KBM-7 (cell line): Measurements from ENCODE around the gene ALG12.

Experiments
- DNase-seq: peaks from one replicate; pipeline ENCODE4 v3.0.0-alpha.2; 2015
- in situ Hi-C: fragments of 300-500 bp; cut with MboI; formaldehyde crosslinking; loops from 2 replicates; pipeline ENCODE4 v1.14.3; 2020; ENCODE audit warnings: low sequenced_read_pairs, low pct_unique_long_range_greater_than_20kb, mixed read lengths

The ALG12 gene

GRCh38 chr22:49883294-49883640 lies 35.0 kb downstream of the ALG12 start:
- no peak for DNase-seq
- in situ Hi-C loops: loop anchor here (25.0 kb wide), 1 partner anchor 96 kb away; no protein-coding TSS in a partner anchor

DNA sequence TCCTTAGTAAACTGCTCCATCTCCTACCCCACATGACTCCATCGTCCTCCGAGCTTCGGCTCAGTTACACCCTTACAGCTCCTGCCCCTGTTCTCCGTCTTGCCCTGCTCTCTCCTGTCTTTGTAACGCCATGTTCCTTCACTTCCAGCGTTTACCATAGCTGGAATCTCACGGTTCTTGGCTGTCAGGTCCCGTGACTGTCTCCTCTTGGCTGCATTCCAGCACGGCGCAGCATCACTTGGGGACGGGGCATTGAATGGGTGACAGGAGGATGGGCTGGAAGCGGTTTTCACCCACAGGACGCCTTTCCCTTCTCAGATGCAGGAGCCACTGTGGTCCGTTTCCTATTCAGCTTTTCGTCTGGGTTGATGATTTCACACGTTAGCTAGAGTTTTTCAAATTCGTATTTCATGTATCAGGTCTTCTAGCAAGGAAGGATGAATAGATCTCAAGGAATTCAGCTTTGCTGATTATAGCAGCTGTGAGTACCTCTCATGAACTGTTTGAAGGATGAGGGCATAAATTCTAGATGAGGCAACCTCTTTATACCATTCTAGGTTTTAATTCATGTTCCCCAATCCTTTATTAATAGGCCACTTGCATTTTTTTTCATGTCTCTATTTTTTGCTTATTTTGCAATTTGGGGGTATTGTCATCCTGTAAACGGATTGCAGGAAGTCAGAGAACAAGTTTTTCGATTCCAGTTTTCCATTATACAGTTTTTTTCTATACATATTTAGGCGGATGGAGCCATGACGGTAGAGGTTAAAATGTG lies 35.5 kb downstream of the ALG12 start:
- in situ Hi-C loops: loop anchor here (25.0 kb wide), 1 partner anchor 95 kb away; no protein-coding TSS in a partner anchor
- DNase-seq: no peak

DNA sequence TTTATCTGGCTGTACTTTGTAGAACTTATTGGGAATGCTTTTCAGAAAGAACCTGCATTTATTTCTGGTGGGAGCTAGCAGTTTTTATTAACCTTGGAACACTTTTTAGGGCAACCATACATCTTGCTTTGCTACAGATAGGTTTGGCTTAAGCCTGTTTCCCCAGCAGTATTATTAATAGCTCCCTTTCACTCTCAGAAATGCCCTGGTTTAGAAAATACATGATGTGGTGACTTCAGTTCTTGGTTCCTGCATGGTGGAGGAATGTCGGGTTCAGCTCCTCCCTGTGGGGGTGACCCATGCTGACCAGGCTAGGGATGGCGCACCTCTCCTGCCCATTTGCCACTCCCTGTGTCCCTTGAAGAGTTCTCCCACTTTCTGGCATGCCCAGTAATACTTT lies 36.4 kb downstream of the ALG12 start:
- in situ Hi-C loops: loop anchor here (25.0 kb wide), 1 partner anchor 95 kb away; no protein-coding TSS in a partner anchor

DNA sequence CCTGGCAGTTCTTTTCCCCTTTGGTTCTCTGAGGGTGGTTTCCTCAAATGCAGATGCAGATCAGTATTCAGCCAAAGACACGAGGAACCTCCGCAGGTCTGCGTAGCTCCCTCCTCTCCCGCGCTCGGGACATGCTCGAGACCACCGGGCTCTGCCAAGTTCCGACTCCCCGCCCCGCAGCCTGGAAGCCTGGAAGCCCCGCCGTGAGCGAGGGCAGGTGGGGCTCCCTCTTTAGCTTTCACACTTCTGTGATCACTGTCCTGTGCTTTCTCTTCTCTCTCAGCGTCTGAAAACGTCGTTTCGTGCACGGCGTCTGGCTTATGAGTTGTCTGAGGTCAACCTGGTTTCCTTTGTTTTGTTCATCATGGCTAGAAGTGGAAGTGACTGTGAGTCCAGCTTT lies 38.0 kb downstream of the ALG12 start:
- in situ Hi-C loops: loop anchor here (25.0 kb wide), 1 partner anchor 93 kb away; no protein-coding TSS in a partner anchor
- peak; percentile 62 for DNase-seq

More for the DNA sequence above, 36.4 kb downstream of the ALG12 start:
- DNase-seq: no peak

- no peak for DNase-seq
- in situ Hi-C loops: loop anchor here (25.0 kb wide), 1 partner anchor 93 kb away; no protein-coding TSS in a partner anchor
Observed at GRCh38 chr22:49879871-49880270, 38.4 kb downstream of the ALG12 start.

- in situ Hi-C loops: loop anchor here (25.0 kb wide), 1 partner anchor 91 kb away; no protein-coding TSS in a partner anchor
Observed at GRCh38 chr22:49878206-49878605, 40.0 kb downstream of the ALG12 start.

GRCh38 chr22:49877642-49878041 lies 40.6 kb downstream of the ALG12 start:
- in situ Hi-C loops: loop anchor here (25.0 kb wide), 1 partner anchor 90 kb away; no protein-coding TSS in a partner anchor
- DNase-seq: no peak

More at GRCh38 chr22:49878206-49878605, 40.0 kb downstream of the ALG12 start:
- DNase-seq: no peak

GRCh38 chr22:49873228-49873940 lies 44.9 kb downstream of the ALG12 start:
- in situ Hi-C loops: no loop called here
- DNase-seq: no peak

- in situ Hi-C loops: no loop called here
Observed at GRCh38 chr22:49872347-49872746, 45.9 kb downstream of the ALG12 start.

DNA sequence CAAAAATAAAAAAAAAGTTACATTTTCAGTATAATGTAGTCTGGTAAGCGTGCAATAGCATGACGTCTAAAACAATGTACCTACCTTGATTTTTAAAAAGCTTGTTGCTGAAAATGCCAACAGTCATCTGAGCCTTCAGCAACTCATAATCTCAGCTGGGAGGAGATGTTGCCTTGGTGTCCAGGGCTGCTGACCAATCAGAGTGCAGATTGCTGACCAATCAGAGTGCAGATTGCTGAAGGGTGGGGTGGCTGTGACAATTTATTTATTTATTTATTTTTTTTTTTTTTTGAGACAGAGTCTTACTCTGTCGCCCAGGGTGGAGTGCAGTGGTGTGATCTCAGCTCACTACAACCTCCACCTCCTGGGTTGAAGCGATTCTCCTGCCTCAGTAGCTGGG lies 46.8 kb downstream of the ALG12 start:
- in situ Hi-C loops: no loop called here
- DNase-seq: no peak

More at GRCh38 chr22:49872347-49872746, 45.9 kb downstream of the ALG12 start:
- no peak for DNase-seq

- in situ Hi-C loops: no loop called here
- DNase-seq: peak; percentile 50
Observed at GRCh38 chr22:49869845-49870712, 48.2 kb downstream of the ALG12 start.

- in situ Hi-C loops: no loop called here
- no peak for DNase-seq
Observed at GRCh38 chr22:49869086-49869830, 49.0 kb downstream of the ALG12 start.

DNA sequence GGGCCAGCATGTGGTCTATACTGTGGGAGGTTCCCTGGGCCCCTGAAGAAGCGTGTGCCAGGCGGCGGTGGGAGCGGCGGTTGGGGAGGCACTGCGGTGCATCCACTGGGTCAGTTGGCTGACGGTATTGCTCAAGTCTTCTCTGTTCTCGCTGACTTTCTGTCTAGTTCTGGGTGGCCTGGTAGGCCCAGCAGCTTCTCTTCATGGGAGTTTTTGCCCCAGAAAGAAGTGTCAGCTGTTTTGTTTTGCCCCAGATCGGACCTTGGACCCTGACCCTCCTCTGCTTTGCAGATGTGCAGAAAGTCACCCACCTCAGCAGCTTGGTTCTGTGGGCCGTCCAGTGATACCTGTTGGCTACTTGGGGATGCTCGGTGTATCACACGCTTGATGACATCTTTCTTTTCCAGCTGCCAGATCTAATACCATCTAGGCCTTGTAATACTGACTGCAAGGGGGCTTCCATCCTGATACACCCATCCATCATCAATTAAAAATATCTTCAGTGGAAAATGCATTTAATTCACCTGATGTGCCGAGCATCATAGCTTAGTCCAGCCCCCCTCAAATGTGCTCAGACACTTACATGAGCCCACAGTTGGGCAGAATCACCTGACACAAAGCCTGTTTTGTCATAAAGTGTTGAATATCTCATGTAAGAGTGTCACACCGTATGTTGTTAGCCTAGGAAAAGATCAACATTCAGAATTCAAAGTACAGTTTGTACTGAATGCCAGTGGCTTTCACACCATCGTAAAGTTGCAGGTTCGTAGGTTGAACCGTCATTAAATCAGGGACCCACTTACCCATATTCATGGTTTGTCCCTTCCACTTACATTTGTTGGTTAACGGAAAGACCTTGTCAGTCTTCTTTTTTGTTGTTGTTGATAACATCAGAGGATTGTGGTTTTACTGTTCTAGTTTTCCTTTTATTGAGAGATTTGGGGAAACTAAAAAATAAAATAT lies 50.7 kb downstream of the ALG12 start:
- in situ Hi-C loops: no loop called here
- DNase-seq: no peak

GRCh38 chr22:49866646-49867045 lies 51.6 kb downstream of the ALG12 start:
- in situ Hi-C loops: no loop called here

DNA sequence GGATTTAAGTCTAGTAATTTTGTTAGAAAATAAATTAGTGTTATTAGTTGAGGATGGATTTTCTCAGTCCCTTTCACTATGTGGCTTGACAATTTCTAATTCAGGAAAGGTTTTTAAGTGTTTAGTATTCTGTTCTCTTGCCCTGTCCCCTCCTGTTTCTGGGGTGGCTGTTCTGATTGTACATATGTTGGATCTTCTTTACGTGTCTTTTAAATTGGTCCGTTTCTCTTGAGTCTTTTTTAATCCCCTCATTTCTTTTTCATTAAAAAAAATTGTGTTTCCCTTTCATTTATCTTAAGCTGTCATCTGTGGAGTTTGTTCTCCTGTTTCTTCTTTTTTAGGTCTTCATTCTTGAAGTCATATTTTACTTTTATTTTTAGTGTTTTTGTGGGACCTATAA lies 52.1 kb downstream of the ALG12 start:
- in situ Hi-C loops: no loop called here
- peak; percentile 19 for DNase-seq

More at GRCh38 chr22:49866646-49867045, 51.6 kb downstream of the ALG12 start:
- peak; percentile 35 for DNase-seq

GRCh38 chr22:49865156-49865555 lies 53.1 kb downstream of the ALG12 start:
- in situ Hi-C loops: no loop called here
- DNase-seq: no peak

GRCh38 chr22:49863931-49864330 lies 54.3 kb downstream of the ALG12 start:
- in situ Hi-C loops: no loop called here
- DNase-seq: no peak

DNA sequence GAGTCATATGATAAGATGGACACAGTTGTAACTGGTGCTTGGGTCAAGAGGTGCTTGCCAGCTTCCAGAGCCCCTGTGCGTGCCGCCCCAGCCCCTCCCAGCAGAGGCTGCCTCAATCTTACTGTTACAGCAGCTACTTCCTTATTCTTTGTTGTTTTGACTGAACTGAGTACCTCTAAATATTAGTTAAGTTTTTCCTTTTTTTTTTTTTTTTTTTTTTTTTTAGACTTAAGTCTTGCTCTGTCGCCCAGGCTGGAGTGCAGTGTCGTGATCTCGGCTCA lies 55.8 kb downstream of the ALG12 start:
- DNase-seq: peak; percentile 20
- in situ Hi-C loops: no loop called here
